ENCODE results near the gene NME8. TPM values are rescaled to one million over a fixed set of nuclear protein-coding genes. Genes with fewer than 3 reads are reported as not detected.
A peak's percentile ranks its signal among the peaks of the same experiment; 100 is the strongest.

Gene NME8
- total RNA-seq, 1 donor from 2014 or later, result 9.0 TPM

DNA sequence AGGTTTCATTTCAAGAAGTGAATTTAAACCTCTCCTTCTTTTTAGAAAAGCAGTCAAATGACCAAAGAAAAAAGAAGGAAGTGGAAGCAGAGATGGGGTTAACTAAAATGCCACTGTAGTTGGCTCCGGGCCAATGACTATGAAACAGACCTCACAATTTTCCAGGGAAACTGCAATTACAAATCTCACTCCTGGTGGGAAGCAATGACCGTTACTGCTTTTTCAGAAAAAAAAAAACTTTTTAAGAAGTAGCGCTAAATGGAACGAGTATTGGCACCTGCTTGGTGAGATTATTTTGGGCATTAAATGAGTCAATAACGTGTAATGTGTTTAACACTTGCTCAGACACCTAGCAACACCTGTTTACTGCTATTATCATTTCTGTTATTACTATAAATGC lies 67.0 kb downstream of the NME8 start:
- H3K36me3 ChIP-seq, result no peaks in the 10 kb centered on the region
- H2AFZ ChIP-seq (replicated peaks), result no peak overlapping the region
- no peaks in the 10 kb centered on the region for H4K20me1 ChIP-seq (ENCODE audit: low read depth)
- H3K4me2 ChIP-seq, result peak overlapping the region; percentile 90
- peaks cover 39% of the 10 kb centered on the region for H3K27me3 Mint-ChIP-seq (ENCODE audit: insufficient read depth, low read depth)
- TF ChIP-seq EZH2 (IDR thresholded peaks at IDR 0.05) (no peak), EZH2phosphoT487 (IDR thresholded peaks at IDR 0.05) (no peak)
- TF ChIP-seq, protein P1, sequence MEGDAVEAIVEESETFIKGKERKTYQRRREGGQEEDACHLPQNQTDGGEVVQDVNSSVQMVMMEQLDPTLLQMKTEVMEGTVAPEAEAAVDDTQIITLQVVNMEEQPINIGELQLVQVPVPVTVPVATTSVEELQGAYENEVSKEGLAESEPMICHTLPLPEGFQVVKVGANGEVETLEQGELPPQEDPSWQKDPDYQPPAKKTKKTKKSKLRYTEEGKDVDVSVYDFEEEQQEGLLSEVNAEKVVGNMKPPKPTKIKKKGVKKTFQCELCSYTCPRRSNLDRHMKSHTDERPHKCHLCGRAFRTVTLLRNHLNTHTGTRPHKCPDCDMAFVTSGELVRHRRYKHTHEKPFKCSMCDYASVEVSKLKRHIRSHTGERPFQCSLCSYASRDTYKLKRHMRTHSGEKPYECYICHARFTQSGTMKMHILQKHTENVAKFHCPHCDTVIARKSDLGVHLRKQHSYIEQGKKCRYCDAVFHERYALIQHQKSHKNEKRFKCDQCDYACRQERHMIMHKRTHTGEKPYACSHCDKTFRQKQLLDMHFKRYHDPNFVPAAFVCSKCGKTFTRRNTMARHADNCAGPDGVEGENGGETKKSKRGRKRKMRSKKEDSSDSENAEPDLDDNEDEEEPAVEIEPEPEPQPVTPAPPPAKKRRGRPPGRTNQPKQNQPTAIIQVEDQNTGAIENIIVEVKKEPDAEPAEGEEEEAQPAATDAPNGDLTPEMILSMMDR (IDR thresholded peaks at IDR 0.05), result no peak
- no peak overlapping the region for H3K4me3 ChIP-seq
- no peaks in the 10 kb centered on the region for H3F3A ChIP-seq (ENCODE audit: low read depth)
- H3K4me1 ChIP-seq, result no peaks in the 10 kb centered on the region
- peaks cover 85% of the 10 kb centered on the region for H3K27me3 ChIP-seq
- peaks cover 12% of the 10 kb centered on the region for H3K4me1 Mint-ChIP-seq
- no peaks in the 10 kb centered on the region for H3K79me2 ChIP-seq (ENCODE audit: low read depth)
- H3K9ac ChIP-seq, result no peak overlapping the region
- H3K9me3 ChIP-seq (ENCODE audit: low read depth), result no peaks in the 10 kb centered on the region
- no peaks in the 10 kb centered on the region for H3K9me3 Mint-ChIP-seq
- H3K27ac Mint-ChIP-seq, result no peak overlapping the region
- H3K4me3 Mint-ChIP-seq, result peak overlapping the region; percentile 82
- H3K36me3 Mint-ChIP-seq, result no peaks in the 10 kb centered on the region
- no peak for DNase-seq (ENCODE audit: low spot score)
- no peak overlapping the region for H3K27ac ChIP-seq

- Histone ChIP-seq H3K27me3 (peaks cover 87% of the 10 kb centered on the region), H3F3A (ENCODE audit: low read depth) (no peaks in the 10 kb centered on the region), H3K4me2 (peak overlapping the region; percentile 90), H3K9ac (no peak overlapping the region), H3K36me3 (no peaks in the 10 kb centered on the region), H4K20me1 (ENCODE audit: low read depth) (no peaks in the 10 kb centered on the region), H3K4me3 (peak overlapping the region; percentile 59), H3K27ac (no peak overlapping the region), H2AFZ (replicated peaks) (peak overlapping the region; percentile 99), H3K4me1 (no peaks in the 10 kb centered on the region), H3K9me3 (ENCODE audit: low read depth) (no peaks in the 10 kb centered on the region), H3K79me2 (ENCODE audit: low read depth) (no peaks in the 10 kb centered on the region)
- Mint-ChIP-seq H3K4me1 (peaks cover 13% of the 10 kb centered on the region), H3K4me3 (peak overlapping the region; percentile 82), H3K27ac (no peak overlapping the region), H3K36me3 (no peaks in the 10 kb centered on the region), H3K27me3 (ENCODE audit: insufficient read depth, low read depth) (peaks cover 39% of the 10 kb centered on the region), H3K9me3 (no peaks in the 10 kb centered on the region)
- peak; percentile 33 for DNase-seq (ENCODE audit: low spot score)
- TF ChIP-seq EZH2 (IDR thresholded peaks at IDR 0.05), result peak; percentile 88
- TF ChIP-seq EZH2phosphoT487 (IDR thresholded peaks at IDR 0.05), result peak; percentile 76
- TF ChIP-seq, protein P1 (IDR thresholded peaks at IDR 0.05), result no peak
Observed at GRCh38 chr7:37916017-37916672, 67.7 kb downstream of the NME8 start.

GRCh38 chr7:37916673-37917660 lies 68.6 kb downstream of the NME8 start, which contains the start of gene SFRP4:
Gene SFRP4 (minus strand): TSS chr7:37916817. CDS start chr7:37916537, 280 bp downstream.
- H3K4me3 Mint-ChIP-seq, result peak within 1 kb of the TSS; percentile 82
- peaks cover 43% of the 10 kb centered on the region for H3K27me3 Mint-ChIP-seq (ENCODE audit: insufficient read depth, low read depth)
- no peak within 1 kb of the TSS for H3K27ac Mint-ChIP-seq
- no peaks in the 10 kb centered on the region for H3K79me2 ChIP-seq (ENCODE audit: low read depth)
- no peaks in the 10 kb centered on the region for H3K9me3 ChIP-seq (ENCODE audit: low read depth)
- DNase-seq (ENCODE audit: low spot score), result peak; percentile 79
- H3K27me3 ChIP-seq, result peaks cover 91% of the 10 kb centered on the region
- peaks cover 17% of the 10 kb centered on the region for H3K4me1 Mint-ChIP-seq
- H4K20me1 ChIP-seq (ENCODE audit: low read depth), result no peaks in the 10 kb centered on the region
- H3K4me3 ChIP-seq, result peak within 1 kb of the TSS; percentile 59
- H3K36me3 ChIP-seq, result no peaks in the 10 kb centered on the region
- no peak within 1 kb of the TSS for H3K9ac ChIP-seq
- H3K4me1 ChIP-seq, result no peaks in the 10 kb centered on the region
- peak within 1 kb of the TSS; percentile 99 for H2AFZ ChIP-seq (replicated peaks)
- H3K27ac ChIP-seq, result no peak within 1 kb of the TSS
- no peaks in the 10 kb centered on the region for H3F3A ChIP-seq (ENCODE audit: low read depth)
- H3K9me3 Mint-ChIP-seq, result no peaks in the 10 kb centered on the region
- H3K36me3 Mint-ChIP-seq, result no peaks in the 10 kb centered on the region
- peak within 1 kb of the TSS; percentile 90 for H3K4me2 ChIP-seq
- TF ChIP-seq, protein P1 (IDR thresholded peaks at IDR 0.05), result peak; percentile 76
- peak; percentile 52 for TF ChIP-seq EZH2phosphoT487 (IDR thresholded peaks at IDR 0.05)
- TF ChIP-seq EZH2 (IDR thresholded peaks at IDR 0.05), result peak; percentile 80
